Osteoblast (primary cell): ENCODE results near the gene TCF12. TPM values are rescaled to one million over a fixed set of nuclear protein-coding genes. Genes with fewer than 3 reads are reported as not detected.

Source experiments
- DNase-seq: peaks from one replicate; pipeline ENCODE4 v3.0.0; 2011; ENCODE audit warnings: low spot score, mixed read lengths; ENCODE audit not compliant: insufficient read length; ENCODE audit errors: missing footprints
- H2AFZ ChIP-seq: 2 replicates; pipeline ENCODE4 v1.6.0; 2011; ENCODE audit warnings: mild to moderate bottlenecking, low read length
- H3K27ac ChIP-seq: 2 replicates; pipeline ENCODE4 v1.5.1; 2011; ENCODE audit warnings: mild to moderate bottlenecking, low read depth, low read length, moderate library complexity
- H3K27me3 ChIP-seq: 2 replicates; pipeline ENCODE4 v1.6.0; 2012; ENCODE audit warnings: mild to moderate bottlenecking, control low read depth, inconsistent platforms, low read length, moderate library complexity; ENCODE audit not compliant: insufficient read depth
- H3K36me3 ChIP-seq: 2 replicates; pipeline ENCODE4 v1.5.1; 2011; ENCODE audit warnings: mild to moderate bottlenecking, low read length, control low read depth, moderate library complexity; ENCODE audit not compliant: insufficient read depth
- H3K4me1 ChIP-seq: 2 replicates; pipeline ENCODE4 v1.5.1; 2011; ENCODE audit warnings: mild to moderate bottlenecking, low read length, control low read depth, moderate library complexity; ENCODE audit not compliant: insufficient read depth
- H3K4me2 ChIP-seq: 2 replicates; pipeline ENCODE4 v1.6.0; 2011; ENCODE audit warnings: mild to moderate bottlenecking, low read length; ENCODE audit not compliant: insufficient read depth
- H3K4me3 ChIP-seq: fragments of 200-600 bp; sonication (generic); 3 replicates; pipeline ENCODE4 v1.5.1; 2012; ENCODE audit warnings: mild to moderate bottlenecking, low read length, inconsistent platforms; ENCODE audit not compliant: insufficient read depth
- H3K79me2 ChIP-seq: 2 replicates; pipeline ENCODE4 v1.6.0; 2012; ENCODE audit warnings: mild to moderate bottlenecking, low read length, control low read depth, inconsistent platforms; ENCODE audit not compliant: insufficient read depth
- H3K9me3 ChIP-seq: 2 replicates; pipeline ENCODE4 v1.5.1; 2011; ENCODE audit warnings: low read depth, low read length, control low read depth
- H4K20me1 ChIP-seq: 2 replicates; pipeline ENCODE4 v1.6.0; 2012; ENCODE audit warnings: mild to moderate bottlenecking, low read length, control low read depth; ENCODE audit not compliant: insufficient read depth
- total RNA-seq: library from RNA; depleted of rRNA; stranded (reverse); fragments of >200 nt; gene quantifications from 2 replicates; pipeline ENCODE4 v1.2.3, GENCODE V29; 2012
- TF ChIP-seq, protein P1 (sequence below): IDR thresholded peaks from 2 replicates; pipeline ENCODE4 v1.5.1; 2011; ENCODE audit warnings: mild to moderate bottlenecking, low read depth, low read length, moderate library complexity; ENCODE audit errors: extremely low read depth

The TCF12 gene
- 82.2 and 86.5 TPM in 2 replicates for total RNA-seq

GRCh38 chr15:56918046-56918938, at the start of gene TCF12:
TCF12 (plus strand) TSS chr15:56918644; CDS start chr15:56919914, 1,270 bp downstream.
- no peaks in the 10 kb centered on the region for H3K27me3 ChIP-seq
- peak within 1 kb of the TSS; percentile 89 for H3K4me3 ChIP-seq
- H3K79me2 ChIP-seq = peaks cover 54% of the 10 kb centered on the region
- H3K27ac ChIP-seq = peak within 1 kb of the TSS; percentile 83
- DNase-seq = peak; percentile 99
- H4K20me1 ChIP-seq = peaks cover 5% of the 10 kb centered on the region
- peak within 1 kb of the TSS; percentile 96 for H3K4me2 ChIP-seq
- peak within 1 kb of the TSS; percentile 90 for H2AFZ ChIP-seq
- H3K36me3 ChIP-seq = peaks cover 6% of the 10 kb centered on the region
- H3K4me1 ChIP-seq = peaks cover 13% of the 10 kb centered on the region
- TF ChIP-seq, protein P1, sequence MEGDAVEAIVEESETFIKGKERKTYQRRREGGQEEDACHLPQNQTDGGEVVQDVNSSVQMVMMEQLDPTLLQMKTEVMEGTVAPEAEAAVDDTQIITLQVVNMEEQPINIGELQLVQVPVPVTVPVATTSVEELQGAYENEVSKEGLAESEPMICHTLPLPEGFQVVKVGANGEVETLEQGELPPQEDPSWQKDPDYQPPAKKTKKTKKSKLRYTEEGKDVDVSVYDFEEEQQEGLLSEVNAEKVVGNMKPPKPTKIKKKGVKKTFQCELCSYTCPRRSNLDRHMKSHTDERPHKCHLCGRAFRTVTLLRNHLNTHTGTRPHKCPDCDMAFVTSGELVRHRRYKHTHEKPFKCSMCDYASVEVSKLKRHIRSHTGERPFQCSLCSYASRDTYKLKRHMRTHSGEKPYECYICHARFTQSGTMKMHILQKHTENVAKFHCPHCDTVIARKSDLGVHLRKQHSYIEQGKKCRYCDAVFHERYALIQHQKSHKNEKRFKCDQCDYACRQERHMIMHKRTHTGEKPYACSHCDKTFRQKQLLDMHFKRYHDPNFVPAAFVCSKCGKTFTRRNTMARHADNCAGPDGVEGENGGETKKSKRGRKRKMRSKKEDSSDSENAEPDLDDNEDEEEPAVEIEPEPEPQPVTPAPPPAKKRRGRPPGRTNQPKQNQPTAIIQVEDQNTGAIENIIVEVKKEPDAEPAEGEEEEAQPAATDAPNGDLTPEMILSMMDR = peak; percentile 27
- H3K9me3 ChIP-seq = no peaks in the 10 kb centered on the region

GRCh38 chr15:56869573-56869972, 48.9 kb upstream of the TCF12 start:
- no peak overlapping the region for H3K4me3 ChIP-seq
- no peaks in the 10 kb centered on the region for H3K36me3 ChIP-seq
- no peaks in the 10 kb centered on the region for H3K9me3 ChIP-seq
- H3K79me2 ChIP-seq = no peaks in the 10 kb centered on the region
- H4K20me1 ChIP-seq = no peaks in the 10 kb centered on the region
- peaks cover 8% of the 10 kb centered on the region for H3K4me1 ChIP-seq
- no peak for DNase-seq
- H2AFZ ChIP-seq = no peak overlapping the region
- H3K27me3 ChIP-seq = no peaks in the 10 kb centered on the region
- H3K27ac ChIP-seq = no peak overlapping the region
- TF ChIP-seq, protein P1 = peak; percentile 49
- H3K4me2 ChIP-seq = no peak overlapping the region

GRCh38 chr15:56871185-56871584, 47.3 kb upstream of the TCF12 start:
- H3K4me2 ChIP-seq = no peak overlapping the region
- DNase-seq = no peak
- TF ChIP-seq, protein P1 = no peak
- no peaks in the 10 kb centered on the region for H3K79me2 ChIP-seq
- no peaks in the 10 kb centered on the region for H4K20me1 ChIP-seq
- H3K27me3 ChIP-seq = no peaks in the 10 kb centered on the region
- H3K27ac ChIP-seq = no peak overlapping the region
- no peaks in the 10 kb centered on the region for H3K9me3 ChIP-seq
- peaks cover 8% of the 10 kb centered on the region for H3K4me1 ChIP-seq
- no peaks in the 10 kb centered on the region for H3K36me3 ChIP-seq
- no peak overlapping the region for H3K4me3 ChIP-seq
- no peak overlapping the region for H2AFZ ChIP-seq

DNA sequence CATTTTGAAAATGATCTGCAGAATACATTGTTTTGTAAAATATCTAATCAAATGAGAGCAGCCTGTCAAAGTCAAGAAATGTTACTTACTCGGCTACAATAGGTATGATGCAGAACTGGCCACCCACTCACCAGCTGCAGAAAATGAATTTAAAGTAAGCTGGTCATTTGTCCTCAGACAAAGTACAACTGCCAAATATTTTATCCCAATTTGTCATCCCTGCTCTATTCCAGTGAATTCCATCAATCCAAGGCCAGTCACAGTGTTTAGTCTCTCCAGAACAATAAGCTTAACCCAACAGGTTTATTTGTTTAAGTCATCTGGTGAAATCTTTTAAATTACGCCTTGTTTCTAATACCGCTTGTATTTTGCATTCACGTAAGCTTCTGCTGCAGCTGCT, 46.6 kb upstream of the TCF12 start:
- Histone ChIP-seq H3K4me2 (no peak overlapping the region), H3K36me3 (no peaks in the 10 kb centered on the region)

More for the DNA sequence above, 46.6 kb upstream of the TCF12 start:
- peaks cover 8% of the 10 kb centered on the region for H3K4me1 ChIP-seq
- TF ChIP-seq, protein P1 = no peak
- H3K79me2 ChIP-seq = no peaks in the 10 kb centered on the region
- H3K4me3 ChIP-seq = no peak overlapping the region
- no peak overlapping the region for H3K27ac ChIP-seq
- H3K9me3 ChIP-seq = no peaks in the 10 kb centered on the region
- no peak overlapping the region for H2AFZ ChIP-seq
- H3K27me3 ChIP-seq = no peaks in the 10 kb centered on the region
- DNase-seq = no peak
- no peaks in the 10 kb centered on the region for H4K20me1 ChIP-seq
